ENCODE measurements around the gene CHFR.

CHFR gene

GRCh38 chr12:132827763-132828703 is 59.4 kb downstream of the CHFR start:
- H3K4me3 ChIP-seq (replicated peaks; ENCODE audit: low read depth, low read length): peak overlapping the region; percentile 80
- H3K36me3 ChIP-seq (ENCODE audit: control insufficient read depth, insufficient read depth, low read length): peaks cover 19% of the 10 kb centered on the region
- DNase-seq (ENCODE audit: extremely low read depth, insufficient read length): peak; percentile 47
- no peak for TF ChIP-seq CTCF (IDR thresholded peaks at IDR 0.05; ENCODE audit: insufficient read depth, low read length, poor library complexity, severe bottlenecking)
- no peaks in the 10 kb centered on the region for H3K27me3 ChIP-seq (replicated peaks; ENCODE audit: control insufficient read depth, insufficient read depth, low read length)

GRCh38 chr12:132825861-132826260 is 61.5 kb downstream of the CHFR start:
- no peak overlapping the region for H3K4me3 ChIP-seq (replicated peaks; ENCODE audit: low read depth, low read length)
- H3K36me3 ChIP-seq (ENCODE audit: control insufficient read depth, insufficient read depth, low read length): peaks cover 20% of the 10 kb centered on the region
- H3K27me3 ChIP-seq (replicated peaks; ENCODE audit: control insufficient read depth, insufficient read depth, low read length): no peaks in the 10 kb centered on the region
- no peak for DNase-seq (ENCODE audit: extremely low read depth, insufficient read length)
- TF ChIP-seq CTCF (IDR thresholded peaks at IDR 0.05; ENCODE audit: insufficient read depth, low read length, poor library complexity, severe bottlenecking): no peak

- TF ChIP-seq CTCF (IDR thresholded peaks at IDR 0.05; ENCODE audit: insufficient read depth, low read length, poor library complexity, severe bottlenecking): no peak
- H3K27me3 ChIP-seq (replicated peaks; ENCODE audit: control insufficient read depth, insufficient read depth, low read length): no peaks in the 10 kb centered on the region
- H3K36me3 ChIP-seq (ENCODE audit: control insufficient read depth, insufficient read depth, low read length): peaks cover 20% of the 10 kb centered on the region
- DNase-seq (ENCODE audit: extremely low read depth, insufficient read length): no peak
- H3K4me3 ChIP-seq (replicated peaks; ENCODE audit: low read depth, low read length): no peak overlapping the region
Observed at GRCh38 chr12:132825089-132825488, 62.3 kb downstream of the CHFR start.

GRCh38 chr12:132824053-132824452 is 63.4 kb downstream of the CHFR start:
- Histone ChIP-seq H3K27me3 (replicated peaks; ENCODE audit: control insufficient read depth, insufficient read depth, low read length) (no peaks in the 10 kb centered on the region), H3K36me3 (ENCODE audit: control insufficient read depth, insufficient read depth, low read length) (peaks cover 20% of the 10 kb centered on the region), H3K4me3 (replicated peaks; ENCODE audit: low read depth, low read length) (no peak overlapping the region)
- no peak for TF ChIP-seq CTCF (IDR thresholded peaks at IDR 0.05; ENCODE audit: insufficient read depth, low read length, poor library complexity, severe bottlenecking)
- DNase-seq (ENCODE audit: extremely low read depth, insufficient read length): no peak

- H3K36me3 ChIP-seq (ENCODE audit: control insufficient read depth, insufficient read depth, low read length): peaks cover 33% of the 10 kb centered on the region
Observed at GRCh38 chr12:132818562-132818961, 68.8 kb downstream of the CHFR start.

More at GRCh38 chr12:132818562-132818961, 68.8 kb downstream of the CHFR start:
- no peak for TF ChIP-seq CTCF (IDR thresholded peaks at IDR 0.05; ENCODE audit: insufficient read depth, low read length, poor library complexity, severe bottlenecking)
- DNase-seq (ENCODE audit: extremely low read depth, insufficient read length): no peak
- Histone ChIP-seq H3K4me3 (replicated peaks; ENCODE audit: low read depth, low read length) (no peak overlapping the region), H3K27me3 (replicated peaks; ENCODE audit: control insufficient read depth, insufficient read depth, low read length) (no peaks in the 10 kb centered on the region)
